Measurements from ENCODE around the gene DPP6.
"Not testable (repeated sequence)": the region's sequence is repeated elsewhere in the genome, so short reads cannot be mapped to it uniquely, and the experiment has no call there.

DPP6 gene

DNA sequence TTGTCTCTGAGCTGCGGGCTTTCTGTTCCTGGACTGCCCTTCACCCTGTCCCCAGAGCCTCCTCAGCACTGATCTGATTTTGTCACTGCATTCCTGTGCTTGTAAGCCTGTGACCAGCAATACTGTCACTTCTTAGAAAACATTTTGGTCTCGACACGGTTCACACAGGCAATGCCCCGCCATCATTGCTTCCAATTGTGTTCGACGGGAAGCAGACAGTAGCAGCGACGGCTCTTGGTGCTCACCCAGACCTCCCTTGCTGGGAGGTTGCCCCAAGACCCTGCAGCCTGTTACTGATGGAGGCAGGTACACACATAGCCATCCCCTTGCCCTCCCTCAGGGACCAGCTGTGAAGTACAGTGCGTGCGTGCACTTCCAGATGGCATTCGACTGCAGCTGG is 99.1 kb downstream of the DPP6 start:
- not testable (repeated sequence) for DNase-seq

DNA sequence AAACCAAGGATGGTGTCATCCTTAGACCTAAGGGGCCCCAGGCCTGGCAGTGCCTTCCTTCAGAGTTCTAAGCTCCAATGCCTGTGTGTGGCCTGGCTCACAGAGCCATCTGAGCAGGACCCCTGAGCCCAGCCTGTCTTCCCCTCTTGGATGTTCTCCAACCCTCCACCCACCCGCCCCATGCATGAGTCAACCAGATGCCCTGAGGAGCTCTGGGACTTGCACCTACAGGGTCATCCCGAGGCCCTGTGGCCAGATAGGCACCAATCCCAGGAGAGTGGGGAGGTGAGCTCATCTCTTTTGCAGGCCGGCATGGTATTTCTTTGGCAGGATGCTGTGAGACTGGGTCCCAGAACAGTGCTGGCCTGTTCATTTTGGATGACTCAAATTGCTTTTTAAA is 103.7 kb downstream of the DPP6 start:
- DNase-seq = not testable (repeated sequence)

DNA sequence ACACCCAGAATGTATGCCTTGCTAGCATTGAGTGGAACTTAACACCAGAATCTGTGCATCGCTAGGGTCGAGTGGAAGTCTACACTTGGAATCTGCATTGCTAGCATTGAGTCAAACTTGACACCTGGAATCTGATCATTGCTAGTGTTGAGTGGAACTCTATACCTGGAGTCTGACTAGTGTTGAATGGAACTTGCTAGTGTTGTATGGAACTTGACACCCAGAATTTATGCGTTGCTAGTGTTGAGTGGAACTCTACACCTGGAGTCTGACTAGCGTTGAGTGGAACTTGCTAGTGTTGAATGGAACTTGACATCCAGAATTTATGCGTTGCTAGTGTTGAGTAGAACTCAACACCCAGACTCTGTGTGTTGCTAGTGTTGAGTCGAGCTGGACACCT is 110.7 kb downstream of the DPP6 start:
- not testable (repeated sequence) for DNase-seq

DNA sequence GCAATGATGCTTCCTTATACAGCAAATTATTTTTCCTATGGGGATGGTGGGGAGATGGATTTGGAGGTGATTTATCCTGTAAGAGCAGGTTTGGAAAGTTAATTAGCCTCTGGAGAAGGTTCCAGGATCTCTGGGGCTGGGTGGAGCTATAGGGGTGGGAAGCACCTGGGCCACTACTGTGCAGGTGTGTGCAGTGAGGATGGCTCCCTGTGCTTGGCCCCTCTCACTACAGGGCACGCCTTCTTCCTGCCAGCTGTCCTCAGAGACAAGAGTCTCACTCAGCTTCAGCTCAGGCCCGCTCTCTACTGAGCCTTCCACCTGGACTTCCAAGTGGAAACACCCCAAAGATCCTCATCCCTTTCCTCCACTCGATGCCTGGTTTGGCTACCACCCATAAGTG is 111.4 kb downstream of the DPP6 start:
- DNase-seq = not testable (repeated sequence)

DNA sequence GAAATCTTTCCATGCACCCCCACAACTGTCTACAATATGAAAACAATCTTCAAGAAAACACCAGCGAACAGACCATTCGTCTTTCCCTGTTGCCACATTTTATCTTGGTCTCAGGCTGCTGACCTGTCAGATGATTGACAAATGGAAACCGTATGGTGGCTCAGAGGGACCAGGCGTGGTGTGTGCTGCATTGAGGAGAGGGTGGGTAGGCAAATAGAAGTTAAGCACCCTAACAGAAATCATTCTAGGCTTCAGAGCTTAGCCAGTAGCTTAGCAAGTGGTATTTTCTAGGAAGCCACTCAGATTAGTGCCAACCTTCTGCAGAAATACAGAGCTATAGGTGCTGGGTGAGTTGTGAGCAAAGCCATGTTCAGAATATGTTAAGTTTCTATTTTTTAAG is 114.9 kb downstream of the DPP6 start:
- no peak for DNase-seq

DNA sequence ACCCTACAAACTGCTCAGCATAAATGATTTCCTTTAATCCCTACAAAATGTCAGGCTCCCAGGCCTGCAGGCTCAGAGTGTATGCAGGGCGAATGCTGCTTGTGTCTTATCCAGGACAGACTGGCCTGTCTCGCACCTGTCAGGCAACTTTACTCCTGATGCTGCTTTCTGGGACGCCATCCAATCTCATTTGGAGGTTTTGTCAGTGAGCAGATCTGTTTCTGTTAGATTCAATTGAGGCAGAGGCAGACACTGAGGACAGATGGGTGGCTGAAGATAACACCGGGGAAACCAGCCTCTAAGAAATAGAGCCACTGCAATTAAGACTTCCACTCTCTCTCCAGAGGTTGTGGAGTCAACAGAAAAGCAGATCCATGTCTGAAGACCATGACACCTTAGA is 115.6 kb downstream of the DPP6 start:
- DNase-seq = no peak

DNA sequence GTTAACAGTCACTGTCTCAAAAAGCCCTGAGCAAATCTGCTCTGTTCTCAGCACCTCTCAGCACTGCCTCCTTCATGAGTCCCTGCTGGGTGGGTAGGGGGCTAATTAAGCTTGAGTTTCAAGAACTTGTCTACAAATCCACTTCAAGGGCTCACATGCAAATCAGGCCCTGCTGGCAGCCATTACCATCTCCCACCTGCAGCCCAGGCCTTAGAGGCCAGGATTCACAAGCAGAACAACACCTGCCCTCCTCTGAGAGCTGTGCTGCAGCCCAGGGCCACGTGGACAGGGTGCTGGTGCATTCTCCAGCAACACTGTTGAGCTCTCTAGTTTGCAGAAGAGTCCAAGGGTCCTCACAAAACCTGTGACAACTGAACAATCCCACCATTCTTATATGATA is 119.2 kb downstream of the DPP6 start:
- DNase-seq = no peak

DNA sequence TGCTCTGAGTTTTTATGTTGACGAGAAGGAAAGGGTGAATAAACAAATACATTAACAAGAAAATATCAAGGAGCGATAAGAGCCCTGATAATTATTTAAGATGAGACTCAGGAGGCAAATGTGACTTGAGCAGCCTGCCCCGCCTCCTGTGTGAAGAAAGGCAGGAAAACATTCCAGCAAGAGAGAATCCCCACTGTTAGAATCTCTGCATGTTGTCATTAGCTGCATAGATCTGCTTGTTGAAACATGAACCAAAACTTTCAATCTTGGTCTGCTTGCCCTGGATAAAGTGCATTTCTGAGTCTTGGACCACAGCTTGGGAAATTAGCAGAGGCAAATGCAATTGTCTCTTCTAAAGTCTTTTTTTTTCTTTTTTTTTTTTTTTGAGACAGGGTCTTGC is 120.0 kb downstream of the DPP6 start:
- DNase-seq = no peak

DNA sequence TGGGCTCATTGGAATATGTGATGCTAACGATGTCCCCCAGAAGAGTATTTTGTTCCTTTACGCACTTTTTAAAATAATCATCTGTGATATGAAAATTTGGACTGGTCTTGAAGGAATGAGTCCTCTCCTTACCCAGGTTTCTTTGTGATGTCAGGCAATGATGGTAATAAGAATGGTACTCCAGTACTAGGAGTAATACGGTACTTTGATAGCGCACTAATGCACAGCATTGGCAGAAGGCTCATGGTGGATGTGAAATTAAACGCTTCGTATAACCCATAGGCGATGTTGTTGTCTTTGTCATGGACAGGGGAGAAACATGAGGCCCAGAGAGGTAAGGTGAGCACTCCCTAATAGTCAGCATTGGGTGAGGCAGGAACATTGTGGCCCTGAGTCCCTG is 125.4 kb downstream of the DPP6 start:
- no peak for DNase-seq

DNA sequence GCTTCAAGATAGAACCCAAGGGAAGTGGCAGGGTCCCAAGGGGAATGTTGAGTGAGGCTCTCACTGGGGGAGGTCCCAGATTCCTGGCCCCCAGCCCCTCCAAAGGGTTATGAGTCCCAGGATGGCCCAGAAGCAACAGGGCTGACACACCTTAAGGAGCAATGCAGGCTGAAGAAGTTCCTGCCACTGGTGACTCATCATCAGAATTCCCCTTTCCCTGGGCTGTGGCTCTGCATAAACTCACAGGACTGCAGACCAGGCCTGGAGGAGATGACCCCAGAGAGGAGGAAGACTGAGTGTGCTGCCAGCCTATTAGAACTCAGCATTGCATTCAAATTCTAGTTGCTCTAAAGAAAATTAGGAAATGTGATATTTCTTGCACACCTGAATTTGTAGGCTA is 126.7 kb downstream of the DPP6 start:
- no peak for DNase-seq

DNA sequence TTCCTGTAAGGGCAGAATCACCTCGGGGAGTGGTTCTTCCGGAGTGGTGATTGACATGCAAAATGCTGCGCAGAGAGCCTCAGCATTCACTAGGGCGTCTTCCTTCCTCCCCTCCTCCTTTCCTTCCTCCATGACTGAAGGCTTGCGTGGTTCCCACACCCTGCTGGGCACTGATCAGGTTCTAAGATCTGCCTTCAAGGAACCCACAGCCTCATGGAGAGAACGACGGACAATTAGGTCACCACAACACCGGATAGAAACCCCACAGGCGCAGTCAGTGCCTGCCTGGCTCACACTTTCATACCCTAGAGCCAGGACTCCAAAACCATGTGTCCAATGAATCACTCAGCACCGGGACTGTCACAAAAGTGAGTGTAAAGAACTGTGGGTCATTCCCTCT is 131.3 kb downstream of the DPP6 start:
- no peak for DNase-seq

DNA sequence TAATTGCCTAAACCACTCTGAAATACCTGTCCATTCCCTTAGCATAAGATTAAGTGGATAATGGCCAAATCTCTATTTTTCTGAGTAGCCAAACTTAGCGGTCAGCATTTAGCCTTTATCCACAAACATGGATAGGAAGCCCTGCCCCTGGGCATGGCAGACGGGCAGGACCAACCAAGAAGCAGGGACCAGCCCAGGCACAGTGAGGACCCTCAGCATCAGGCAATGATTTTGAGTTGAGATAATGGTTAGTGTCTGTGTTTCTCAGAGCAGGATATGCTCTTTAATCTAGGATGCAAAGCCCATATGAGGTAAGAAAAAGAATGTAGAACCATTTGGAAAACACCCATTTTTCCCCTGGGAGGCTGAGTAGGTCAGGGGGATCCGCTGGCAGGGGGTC is 131.7 kb downstream of the DPP6 start:
- no peak for DNase-seq

DNA sequence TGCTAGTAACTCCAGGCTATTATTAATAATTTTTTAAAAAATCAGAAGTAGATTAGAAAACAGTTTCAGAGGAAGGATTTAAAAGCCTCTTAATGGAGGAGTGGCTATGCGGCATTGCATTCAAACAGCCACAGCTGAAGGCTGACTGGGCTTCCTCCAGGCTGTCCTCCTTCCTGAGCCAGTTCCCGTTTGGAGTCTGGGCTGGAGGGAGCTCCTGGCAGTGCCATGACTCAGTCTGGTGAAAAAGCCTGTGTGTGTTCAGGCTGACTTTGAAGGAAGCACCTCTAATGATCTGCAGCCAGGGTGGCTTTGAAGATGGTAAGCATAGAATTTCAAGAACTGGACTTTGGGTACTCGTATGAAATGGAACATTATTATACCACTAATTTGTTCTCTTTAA is 134.6 kb downstream of the DPP6 start:
- DNase-seq = no peak

DNA sequence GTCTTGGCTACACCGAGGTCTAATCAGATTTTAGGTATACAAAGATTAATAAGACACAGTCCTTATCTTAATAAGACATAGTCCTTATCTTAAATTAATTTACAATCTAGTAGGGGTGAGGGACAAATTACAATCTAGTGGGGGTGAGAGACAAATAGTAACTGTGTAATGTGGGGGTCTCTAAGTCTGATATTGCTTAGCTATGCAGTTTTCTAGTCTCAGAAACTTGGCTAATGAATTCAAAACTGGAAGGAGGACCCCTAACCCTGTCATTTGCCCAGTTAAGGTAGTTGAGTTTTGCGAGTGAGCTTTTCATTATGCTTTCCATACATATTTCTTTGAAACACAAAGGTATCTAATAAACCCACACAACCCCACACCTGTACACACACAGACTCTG is 136.1 kb downstream of the DPP6 start:
- DNase-seq = no peak

DNA sequence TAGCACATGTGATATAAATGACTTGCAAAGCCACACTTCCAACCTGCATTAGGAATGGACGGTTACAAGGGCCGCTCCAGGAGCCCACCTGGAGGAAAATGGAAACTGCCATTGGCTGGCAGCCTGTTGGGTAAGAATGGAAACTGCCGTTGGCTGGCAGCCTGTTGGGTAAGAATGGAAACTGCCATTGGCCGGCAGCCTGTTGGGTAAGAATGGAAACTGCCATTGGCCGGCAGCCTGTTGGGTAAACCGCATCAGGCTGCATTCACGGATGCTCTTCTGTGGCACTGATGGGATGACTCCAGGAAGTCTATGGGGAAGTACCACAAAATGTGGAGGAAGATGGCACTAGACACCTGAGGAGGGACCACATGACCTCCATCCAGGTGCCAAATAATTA is 143.1 kb downstream of the DPP6 start:
- no peak for DNase-seq

DNA sequence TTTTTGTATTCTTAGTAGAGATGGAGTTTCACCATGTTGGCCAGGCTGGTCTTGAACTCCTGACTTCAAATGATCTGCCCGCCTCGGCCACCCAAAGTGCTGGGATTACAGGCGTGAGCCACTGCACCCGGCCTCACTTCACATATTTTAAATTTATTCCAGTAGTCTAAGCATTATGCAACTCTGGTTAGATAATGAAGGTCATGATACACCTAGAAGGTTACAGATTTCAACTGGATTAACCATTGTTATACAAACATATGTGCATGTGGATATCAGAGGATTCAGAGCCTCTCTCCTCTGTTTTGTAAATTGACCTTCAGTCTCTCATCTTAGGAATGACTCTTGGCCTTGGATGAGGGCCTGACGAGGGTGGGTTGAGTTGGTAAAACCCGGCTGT is 146.3 kb downstream of the DPP6 start:
- DNase-seq = no peak

DNA sequence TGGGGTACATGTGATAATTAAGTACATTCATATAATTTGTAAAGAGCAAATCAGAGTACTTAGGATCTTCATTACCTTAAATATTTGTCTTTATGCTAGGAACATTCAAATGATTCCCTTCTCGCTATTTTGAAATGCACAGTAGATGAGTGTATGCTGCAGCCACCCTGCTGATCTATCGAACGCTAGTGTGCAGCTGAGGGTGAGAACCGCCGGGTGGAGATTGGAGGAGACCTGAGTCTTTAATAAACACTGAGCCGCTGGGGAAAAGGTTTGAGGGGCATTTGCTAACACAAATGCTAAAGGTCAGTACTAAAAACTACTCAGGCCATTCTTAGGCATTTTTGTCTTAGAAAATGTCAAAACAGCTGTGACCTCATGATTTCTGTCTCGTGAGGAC is 148.0 kb downstream of the DPP6 start:
- no peak for DNase-seq

DNA sequence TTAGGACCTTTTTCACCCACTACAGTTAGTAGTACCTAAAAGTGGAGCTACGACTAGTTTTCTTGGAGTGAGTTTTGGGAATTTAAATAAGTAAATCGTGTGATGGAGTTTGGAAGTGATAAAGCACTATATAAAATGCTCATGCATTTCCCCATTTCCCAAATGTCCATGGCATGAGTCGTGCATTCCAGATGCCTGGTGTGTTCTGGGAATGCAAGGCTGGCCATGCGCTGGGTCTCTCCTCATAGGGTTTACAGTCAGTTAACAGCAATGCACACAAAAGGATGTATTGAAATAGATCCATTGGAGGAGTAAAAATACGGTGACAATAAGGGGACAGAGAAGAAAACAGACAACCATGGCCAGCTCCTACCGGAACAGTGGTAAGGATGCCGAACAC is 149.8 kb downstream of the DPP6 start:
- DNase-seq = no peak

DNA sequence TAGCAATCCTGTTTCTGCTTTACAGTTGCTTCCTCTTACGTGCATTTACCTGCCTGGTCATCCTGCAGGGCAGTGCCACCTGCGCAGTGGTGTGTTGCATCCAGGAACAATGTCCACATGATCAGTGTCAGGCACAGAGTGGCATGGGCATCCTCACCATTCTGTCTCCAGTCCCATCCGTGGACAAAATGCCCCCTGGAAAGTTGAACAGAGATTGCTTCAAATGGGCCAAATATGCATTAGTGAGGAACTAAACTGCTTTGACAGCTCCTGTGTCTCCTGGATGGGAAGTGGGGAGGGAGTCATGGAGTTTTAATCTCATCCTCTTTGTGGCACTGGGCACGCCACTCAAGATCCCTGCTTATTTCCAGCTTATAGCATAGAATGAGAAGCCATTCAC is 151.8 kb downstream of the DPP6 start:
- no peak for DNase-seq

DNA sequence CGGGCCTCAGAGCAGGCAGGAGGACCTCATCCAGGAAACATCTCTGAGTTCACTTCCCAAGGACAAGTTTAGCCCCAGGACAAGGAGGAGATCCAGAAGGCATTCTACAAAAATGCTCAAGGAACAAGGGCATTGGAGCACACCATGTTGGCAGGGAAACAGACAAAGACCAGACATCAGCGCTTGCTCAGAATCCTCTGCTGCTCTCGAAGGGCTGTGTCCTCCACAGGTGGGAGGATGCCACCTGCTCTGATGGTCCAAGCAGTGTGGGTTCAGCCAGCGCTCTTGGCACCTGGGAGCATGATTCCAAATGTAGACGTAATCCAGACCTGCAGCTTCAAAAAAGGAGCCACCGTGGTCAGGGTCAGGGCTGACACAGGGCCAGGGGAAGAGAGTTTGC is 160.7 kb downstream of the DPP6 start:
- DNase-seq = no peak

DNA sequence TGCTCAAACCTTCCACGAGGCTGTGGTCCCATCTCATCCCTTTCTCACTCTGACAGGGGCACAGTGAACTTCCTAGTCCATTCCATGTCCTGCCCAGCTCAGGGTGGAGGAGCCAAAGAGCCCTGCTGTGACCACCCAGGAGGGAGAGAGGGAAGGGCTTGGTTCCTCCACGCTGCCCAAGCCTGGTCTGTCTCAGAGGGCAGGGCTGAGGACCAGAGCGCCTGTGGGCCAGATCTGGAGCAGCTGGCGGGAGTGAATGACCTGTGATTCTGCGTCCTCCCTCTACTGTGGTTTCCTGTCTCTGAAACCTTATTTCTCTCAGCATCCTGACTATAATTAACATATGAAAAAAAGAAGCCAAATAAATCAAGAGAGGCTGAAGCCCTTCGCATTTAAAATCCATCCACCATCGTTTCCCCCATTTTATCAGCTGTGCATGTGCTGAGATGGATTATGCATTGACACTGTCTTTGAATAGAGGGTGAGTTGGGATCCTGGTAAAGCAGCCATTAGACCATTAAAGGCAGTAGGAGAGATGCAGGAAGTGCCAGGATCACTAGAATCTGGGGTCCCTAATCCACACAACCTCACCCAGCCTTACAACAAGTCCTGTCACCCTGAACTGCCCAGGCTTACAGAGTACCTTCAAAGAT is 165.6 kb downstream of the DPP6 start:
- DNase-seq = no peak

DNA sequence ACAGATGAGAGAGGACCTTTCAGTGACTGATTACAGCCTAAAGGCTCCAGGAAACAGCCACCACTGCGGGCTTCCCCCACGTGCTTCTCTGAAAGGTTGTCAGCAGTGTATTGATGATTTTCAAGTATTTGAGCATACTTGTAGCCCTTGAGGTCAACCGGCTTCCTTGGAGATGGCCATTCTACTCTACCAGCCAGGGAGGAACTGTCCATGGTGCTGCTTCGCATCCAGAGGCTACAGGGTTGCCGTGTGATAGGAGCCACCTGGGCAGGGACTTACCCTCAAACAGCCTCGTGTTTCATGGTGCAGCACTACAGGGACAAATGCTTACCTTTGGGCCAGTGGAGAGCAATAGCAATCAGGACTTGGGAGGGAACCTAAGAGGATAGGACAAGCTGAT is 179.5 kb downstream of the DPP6 start:
- DNase-seq = peak in 1 of 2 donors; percentile 4

DNA sequence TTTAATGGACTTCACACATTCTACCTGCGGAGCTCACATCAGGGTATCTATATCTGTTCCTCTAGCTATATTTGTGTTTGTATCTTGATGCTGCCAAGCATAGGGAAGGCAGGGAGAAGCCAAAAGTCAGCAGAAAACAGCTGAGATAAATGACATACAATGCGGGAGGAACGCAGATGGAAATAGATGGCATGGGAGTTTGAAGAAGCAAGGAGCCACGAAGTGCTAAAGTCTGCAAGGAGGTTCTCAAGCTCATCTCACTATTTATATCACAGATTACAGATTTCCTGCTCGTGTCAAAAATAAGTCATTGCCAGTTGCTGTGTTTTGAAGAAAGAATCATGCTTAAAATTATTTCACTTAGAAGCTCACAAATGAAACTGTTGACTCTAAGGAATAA is 180.5 kb downstream of the DPP6 start:
- no peak for DNase-seq

DNA sequence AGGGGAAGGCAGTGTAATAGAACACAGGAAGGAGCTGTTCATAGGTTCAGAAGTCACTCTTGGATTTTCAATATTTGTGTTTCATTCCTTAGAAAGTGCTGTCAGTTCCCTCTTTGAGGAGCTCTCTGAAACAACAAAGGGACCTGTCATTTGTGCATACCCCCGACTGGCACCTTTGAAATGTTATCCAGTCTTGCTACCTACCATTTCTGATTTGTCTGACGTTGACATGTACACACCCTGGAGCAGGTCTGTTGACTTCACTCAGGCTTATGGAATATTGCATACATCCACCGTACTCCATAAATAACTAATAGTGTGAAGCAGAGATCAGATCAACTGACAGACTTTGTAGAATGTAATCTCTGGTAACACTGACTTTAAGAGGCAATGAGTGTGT is 189.8 kb downstream of the DPP6 start:
- no peak for DNase-seq

DNA sequence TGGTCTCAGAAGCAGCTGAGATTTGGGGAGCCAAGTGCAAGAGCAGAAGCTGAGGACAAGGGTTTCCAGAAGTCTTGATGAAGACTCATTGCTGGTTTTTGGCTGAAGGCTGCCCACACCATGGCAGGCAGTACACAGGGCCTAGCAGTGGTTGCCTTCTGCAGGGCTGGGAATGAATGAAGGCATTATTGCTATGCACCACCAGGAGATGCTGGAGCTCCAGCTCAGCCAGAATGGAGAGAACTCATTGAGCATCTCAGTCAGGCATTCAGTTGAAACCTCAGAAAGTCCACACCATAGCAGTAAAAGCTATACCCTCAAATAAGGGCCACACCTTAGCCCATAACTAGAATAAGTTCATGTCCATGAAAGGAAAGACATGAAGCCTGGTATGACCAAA is 190.5 kb downstream of the DPP6 start:
- no peak for DNase-seq

DNA sequence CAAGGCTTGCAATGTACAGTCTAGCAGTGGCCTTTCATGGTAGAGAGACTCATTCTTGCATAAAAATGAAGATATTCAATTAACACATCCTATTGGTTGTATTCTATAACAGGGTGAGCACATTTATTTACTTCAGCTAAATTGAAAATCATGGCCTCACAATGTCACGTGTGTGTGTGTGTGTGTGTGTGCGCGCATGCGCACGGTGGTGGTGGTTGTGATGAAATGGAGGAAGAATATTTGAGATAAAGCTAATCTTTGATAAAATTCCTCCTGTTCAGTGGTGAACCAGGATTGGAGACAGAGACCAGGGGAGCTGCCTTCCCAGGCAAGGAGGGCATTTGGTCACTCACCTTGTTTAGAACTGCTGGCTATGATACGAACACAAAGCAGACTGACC is 199.8 kb downstream of the DPP6 start:
- no peak for DNase-seq

Data from stimulated activated CD4-positive, alpha-beta T cell treated with anti-CD3 and anti-CD28 coated beads, Interleukin-2, amount 100 ng/mL, for 24 hours (primary cell).